ENCODE results near the gene C10orf90.

The C10orf90 gene

GRCh38 chr10:126459878-126460481 lies 210.5 kb downstream of the C10orf90 start:
- no peak for DNase-seq (ENCODE audit: low read depth)

GRCh38 chr10:126459032-126459831 lies 211.3 kb downstream of the C10orf90 start:
- no peak for DNase-seq (ENCODE audit: low read depth)

- no peak for DNase-seq (ENCODE audit: low read depth)
Observed at GRCh38 chr10:126458466-126458865, 212.0 kb downstream of the C10orf90 start.

GRCh38 chr10:126456632-126457031 lies 213.9 kb downstream of the C10orf90 start:
- no peak for DNase-seq (ENCODE audit: low read depth)

- DNase-seq (ENCODE audit: low read depth) = no peak
Observed at GRCh38 chr10:126455766-126456405, 214.6 kb downstream of the C10orf90 start.

GRCh38 chr10:126455036-126455765 lies 215.3 kb downstream of the C10orf90 start:
- no peak for DNase-seq (ENCODE audit: low read depth)

GRCh38 chr10:126454045-126454751 lies 216.3 kb downstream of the C10orf90 start:
- DNase-seq (ENCODE audit: low read depth) = no peak

- no peak for DNase-seq (ENCODE audit: low read depth)
Observed at GRCh38 chr10:126452245-126452644, 218.2 kb downstream of the C10orf90 start.

GRCh38 chr10:126448091-126448490 lies 222.4 kb downstream of the C10orf90 start:
- DNase-seq (ENCODE audit: low read depth) = no peak

- no peak for DNase-seq (ENCODE audit: low read depth)
Observed at GRCh38 chr10:126439942-126440341, 230.6 kb downstream of the C10orf90 start.

- DNase-seq (ENCODE audit: low read depth) = no peak
Observed at GRCh38 chr10:126438407-126438783, 232.1 kb downstream of the C10orf90 start.

GRCh38 chr10:126437635-126438406 lies 232.7 kb downstream of the C10orf90 start:
- DNase-seq (ENCODE audit: low read depth) = no peak

- DNase-seq (ENCODE audit: low read depth) = no peak
Observed at GRCh38 chr10:126434235-126434634, 236.3 kb downstream of the C10orf90 start.

- no peak for DNase-seq (ENCODE audit: low read depth)
Observed at GRCh38 chr10:126433351-126433750, 237.1 kb downstream of the C10orf90 start.

- DNase-seq (ENCODE audit: low read depth) = no peak
Observed at GRCh38 chr10:126432507-126432906, 238.0 kb downstream of the C10orf90 start.

GRCh38 chr10:126431816-126432215 lies 238.7 kb downstream of the C10orf90 start:
- DNase-seq (ENCODE audit: low read depth) = no peak

- no peak for DNase-seq (ENCODE audit: low read depth)
Observed at GRCh38 chr10:126430512-126430911, 240.0 kb downstream of the C10orf90 start.

- no peak for DNase-seq (ENCODE audit: low read depth)
Observed at GRCh38 chr10:126429275-126429674, 241.2 kb downstream of the C10orf90 start.

- DNase-seq (ENCODE audit: low read depth) = no peak
Observed at GRCh38 chr10:126425489-126426065, 244.9 kb downstream of the C10orf90 start.

GRCh38 chr10:126425032-126425431 lies 245.5 kb downstream of the C10orf90 start:
- no peak for DNase-seq (ENCODE audit: low read depth)

Data from stimulated activated CD8-positive, alpha-beta memory T cell treated with anti-CD3 and anti-CD28 coated beads, Interleukin-15, amount 100 ng/mL, for 24 hours (primary cell).